T-helper 1 cell treated with Interleukin-12 subunit alpha and Interleukin-12 subunit beta and Interleukin-4 antibody, amounts not matched to agents 30 μg/mL and 1 μg/mL, for 36 hours (primary cell): ENCODE results near the gene WBP1L.
"Not testable (repeated sequence)": the region's sequence is repeated elsewhere in the genome, so short reads cannot be mapped to it uniquely, and the experiment has no call there.

Source experiments
- H3K27ac Mint-ChIP-seq: one replicate; pipeline ENCODE4 v1.8.0; 2021; ENCODE audit warnings: mild to moderate bottlenecking, mixed read lengths
- H3K27me3 Mint-ChIP-seq: one replicate; pipeline ENCODE4 v1.8.0; 2021; ENCODE audit warnings: low read depth, mixed read lengths
- H3K36me3 Mint-ChIP-seq: one replicate; pipeline ENCODE4 v1.8.0; 2021; ENCODE audit warnings: low read depth, mixed read lengths
- H3K4me1 Mint-ChIP-seq: one replicate; pipeline ENCODE4 v1.8.0; 2021; ENCODE audit warnings: low read depth, mixed read lengths
- H3K4me3 Mint-ChIP-seq: one replicate; pipeline ENCODE4 v1.8.0; 2021; ENCODE audit warnings: mild to moderate bottlenecking, moderate library complexity, mixed read lengths
- H3K9me3 Mint-ChIP-seq: one replicate; pipeline ENCODE4 v1.8.0; 2021; ENCODE audit warnings: mixed read lengths

Gene WBP1L

DNA sequence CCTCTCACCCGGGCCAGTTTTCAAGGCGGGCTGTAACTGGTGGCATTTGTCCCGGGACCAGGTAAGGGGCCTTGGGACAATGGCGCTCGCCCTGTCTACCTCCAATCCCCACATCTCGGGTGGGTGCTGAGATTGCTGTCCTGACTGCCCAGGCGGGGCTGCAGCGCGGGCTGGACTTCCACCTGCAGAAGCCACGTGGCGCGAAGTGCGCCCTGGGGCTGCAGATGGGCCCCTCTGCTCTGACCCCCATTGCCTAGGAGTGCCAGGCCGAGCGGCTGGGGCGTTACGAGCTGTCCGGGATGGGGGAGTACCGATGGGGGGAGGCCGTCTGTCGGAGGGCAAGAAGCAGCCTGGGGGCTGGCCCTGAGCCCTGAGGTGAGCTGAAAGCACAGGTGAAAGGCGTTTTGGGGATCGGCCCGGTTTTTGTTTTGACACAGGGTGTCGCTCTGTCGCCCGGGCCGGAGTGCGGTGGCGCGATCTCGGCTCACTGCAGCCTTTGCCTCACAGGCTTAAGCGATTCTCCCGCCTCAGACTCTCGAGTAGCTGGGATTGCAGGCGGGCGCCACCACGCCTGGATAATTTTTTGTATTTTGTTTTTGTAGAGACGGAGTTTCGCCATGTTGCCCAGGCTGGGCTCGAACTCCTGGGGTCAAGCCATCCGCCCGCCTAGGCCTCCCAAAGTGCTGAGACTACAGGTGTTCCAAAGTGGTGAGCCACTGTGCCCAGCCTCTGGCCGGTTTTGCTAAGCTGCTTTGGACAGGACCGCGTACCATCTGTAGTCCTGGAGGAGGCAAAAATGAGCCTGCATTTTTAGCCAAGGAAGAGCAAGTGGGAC is 28.9 kb upstream of the WBP1L start, which contains the start of gene SFXN2:
TSS of gene SFXN2 (plus strand) at position 16 of the 835 bp plus-strand sequence. CDS start 12,001 bp downstream, outside the sequence.
- H3K27ac Mint-ChIP-seq: peak within 1 kb of the TSS; percentile 73

DNA sequence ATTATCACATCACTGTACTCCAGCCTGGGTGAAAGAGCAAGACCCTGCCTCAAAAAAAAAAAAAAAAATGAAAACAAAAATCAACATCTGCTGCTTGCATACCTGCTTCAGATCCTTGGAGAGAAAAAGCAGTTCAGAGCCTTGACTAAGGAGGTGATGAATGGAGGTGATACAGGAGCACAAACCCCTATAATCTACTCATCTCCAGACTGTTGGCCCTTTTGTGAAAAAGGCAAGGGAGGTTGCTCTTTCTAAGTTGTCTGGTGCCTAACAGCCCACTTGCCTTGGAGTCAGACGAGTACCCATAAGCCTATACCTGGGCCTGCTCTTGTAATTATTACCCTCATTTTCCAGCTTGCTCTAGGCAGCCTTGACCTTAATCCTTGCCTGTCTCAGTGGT is 27.9 kb upstream of the WBP1L start:
- Mint-ChIP-seq H3K4me3 (peak overlapping the region; percentile 69), H3K27ac (no peak overlapping the region), H3K36me3 (peaks cover 6% of the 10 kb centered on the region), H3K4me1 (peaks cover 40% of the 10 kb centered on the region), H3K27me3 (no peaks in the 10 kb centered on the region), H3K9me3 (no peaks in the 10 kb centered on the region)

More for the DNA sequence above, 28.9 kb upstream of the WBP1L start, which contains the start of gene SFXN2:
- Mint-ChIP-seq H3K4me1 (peaks cover 40% of the 10 kb centered on the region), H3K36me3 (peaks cover 6% of the 10 kb centered on the region), H3K27me3 (no peaks in the 10 kb centered on the region), H3K4me3 (peak within 1 kb of the TSS; percentile 88), H3K9me3 (no peaks in the 10 kb centered on the region)

DNA sequence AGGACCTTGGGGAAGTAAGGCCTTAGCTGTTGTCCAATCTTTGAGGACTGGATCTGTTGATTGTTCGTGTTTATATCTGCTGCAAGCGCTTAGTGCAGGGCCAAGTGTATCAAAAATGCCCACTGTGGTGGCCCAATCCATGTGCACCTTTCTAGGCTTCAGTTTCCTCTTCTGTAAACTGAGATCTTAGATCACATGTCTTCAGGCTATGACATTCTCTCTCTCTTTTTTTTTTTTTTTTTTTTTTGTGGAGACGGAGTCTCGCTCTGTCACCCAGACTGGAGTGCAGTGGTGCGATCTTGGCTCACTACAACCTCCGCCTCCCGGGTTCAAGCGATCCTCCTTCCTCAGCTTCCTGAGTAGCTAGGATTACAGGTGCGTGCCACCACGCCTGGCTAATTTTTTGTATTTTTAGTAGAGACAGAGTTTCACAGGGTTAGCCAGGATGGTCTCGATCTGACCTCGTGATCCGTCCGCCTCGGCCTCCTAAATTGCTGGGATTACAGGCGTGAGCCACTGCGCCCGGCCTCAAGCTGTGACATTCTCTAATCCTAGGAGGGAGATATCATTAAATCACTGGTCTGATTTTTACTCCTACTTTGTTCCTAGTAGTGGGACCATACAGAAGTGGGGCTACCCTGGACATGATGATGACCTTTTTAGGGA is 26.7 kb upstream of the WBP1L start:
- Mint-ChIP-seq H3K27ac (peak overlapping the region; percentile 18), H3K4me1 (peaks cover 43% of the 10 kb centered on the region)
- H3K36me3 Mint-ChIP-seq, H3K27me3 Mint-ChIP-seq, H3K4me3 Mint-ChIP-seq, H3K9me3 Mint-ChIP-seq: not testable (repeated sequence)

DNA sequence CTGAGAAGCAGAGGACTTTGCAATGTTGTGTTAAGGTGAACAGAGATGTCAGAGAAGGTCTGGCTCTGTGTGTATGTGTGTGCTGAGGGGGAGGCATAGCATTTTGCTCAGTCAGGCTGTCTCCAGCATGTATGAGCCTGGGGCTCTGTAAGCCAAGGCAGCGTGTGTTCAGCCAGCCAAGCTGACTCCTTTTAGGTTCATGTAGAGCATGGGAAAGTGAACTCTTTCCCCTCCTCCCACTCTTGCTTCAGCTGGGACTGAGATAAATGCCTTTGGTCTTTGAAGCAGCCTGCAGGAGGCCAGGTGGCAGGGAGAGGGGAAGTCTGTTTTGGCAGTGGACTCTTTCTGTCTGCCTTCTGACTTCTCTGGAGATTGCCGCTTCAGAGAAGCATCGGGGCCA is 25.5 kb upstream of the WBP1L start:
- Mint-ChIP-seq H3K36me3 (peaks cover 6% of the 10 kb centered on the region), H3K4me1 (peaks cover 37% of the 10 kb centered on the region), H3K27me3 (no peaks in the 10 kb centered on the region), H3K9me3 (no peaks in the 10 kb centered on the region), H3K27ac (no peak overlapping the region), H3K4me3 (no peak overlapping the region)

DNA sequence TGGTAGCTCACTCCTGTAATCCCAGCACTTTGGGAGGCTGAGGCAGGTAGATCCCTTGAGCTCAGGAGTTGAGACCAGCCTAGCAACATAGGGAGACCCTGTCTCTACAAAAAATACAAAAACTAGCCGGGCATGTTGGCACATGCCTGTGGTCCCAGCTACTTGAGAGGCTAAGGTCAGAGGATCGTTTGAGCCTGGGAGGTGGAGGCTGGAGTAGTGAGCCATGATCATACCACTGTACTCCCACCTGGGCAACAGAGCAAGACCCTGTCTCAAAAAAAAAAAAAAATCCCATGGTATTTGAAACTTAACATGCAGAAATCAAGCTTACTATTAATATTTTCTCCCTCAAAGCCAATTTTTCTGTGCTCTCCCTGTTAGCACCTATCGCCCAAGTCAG is 23.4 kb upstream of the WBP1L start:
- Mint-ChIP-seq H3K9me3 (peaks cover 5% of the 10 kb centered on the region), H3K4me3 (no peak overlapping the region), H3K4me1 (peaks cover 33% of the 10 kb centered on the region), H3K27ac (no peak overlapping the region), H3K36me3 (peaks cover 16% of the 10 kb centered on the region), H3K27me3 (no peaks in the 10 kb centered on the region)

DNA sequence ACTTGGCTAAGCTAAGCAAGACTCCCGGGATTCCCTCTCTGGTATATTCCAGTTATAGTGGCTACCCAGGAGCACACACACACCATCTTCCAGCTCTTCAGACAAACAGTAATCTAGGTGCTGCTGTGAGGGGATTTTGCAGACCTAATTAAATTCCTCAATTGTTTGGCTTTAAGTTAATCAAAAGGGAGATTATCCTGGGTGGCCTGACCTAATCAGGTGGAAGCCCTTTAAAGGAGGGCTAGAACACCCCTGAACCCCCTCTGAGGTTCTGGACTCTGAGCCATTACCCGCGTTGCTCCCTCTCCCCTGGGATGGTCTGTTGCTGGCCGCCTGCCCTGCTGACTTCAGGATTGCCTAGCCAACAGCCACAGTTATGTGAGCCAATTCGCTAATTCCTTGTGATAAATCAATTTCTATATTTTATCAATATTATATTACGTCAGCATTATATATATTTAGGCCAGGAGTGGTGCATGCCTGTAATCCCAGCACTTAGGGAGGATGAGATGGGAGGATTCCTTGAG is 22.9 kb upstream of the WBP1L start:
- Mint-ChIP-seq H3K4me3 (no peak overlapping the region), H3K27ac (no peak overlapping the region)

DNA sequence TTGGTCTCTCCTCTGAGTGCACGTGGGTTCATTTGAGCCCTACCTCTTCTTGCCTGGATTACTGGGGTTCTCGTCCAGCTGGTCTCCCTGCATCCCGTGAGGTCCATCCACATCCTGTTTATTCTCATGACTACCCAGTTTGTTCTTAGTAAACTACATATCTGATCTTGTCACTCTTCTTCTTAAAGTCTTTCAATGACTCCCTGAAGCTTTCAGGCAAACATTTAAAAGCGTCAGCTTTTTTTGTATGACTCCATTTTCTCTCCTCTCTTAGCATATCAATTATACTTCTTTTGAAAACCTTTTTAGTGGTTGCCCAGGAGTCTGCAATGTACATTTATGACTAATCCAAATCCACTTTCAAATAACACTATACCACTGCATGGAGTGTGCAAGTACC is 21.8 kb upstream of the WBP1L start:
- Mint-ChIP-seq H3K27ac (no peak overlapping the region), H3K27me3 (no peaks in the 10 kb centered on the region), H3K4me1 (peaks cover 22% of the 10 kb centered on the region), H3K36me3 (peaks cover 16% of the 10 kb centered on the region), H3K4me3 (no peak overlapping the region), H3K9me3 (peaks cover 5% of the 10 kb centered on the region)

More for the DNA sequence above, 22.9 kb upstream of the WBP1L start:
- Mint-ChIP-seq H3K4me1 (peaks cover 31% of the 10 kb centered on the region), H3K27me3 (no peaks in the 10 kb centered on the region), H3K9me3 (peaks cover 5% of the 10 kb centered on the region), H3K36me3 (peaks cover 16% of the 10 kb centered on the region)

DNA sequence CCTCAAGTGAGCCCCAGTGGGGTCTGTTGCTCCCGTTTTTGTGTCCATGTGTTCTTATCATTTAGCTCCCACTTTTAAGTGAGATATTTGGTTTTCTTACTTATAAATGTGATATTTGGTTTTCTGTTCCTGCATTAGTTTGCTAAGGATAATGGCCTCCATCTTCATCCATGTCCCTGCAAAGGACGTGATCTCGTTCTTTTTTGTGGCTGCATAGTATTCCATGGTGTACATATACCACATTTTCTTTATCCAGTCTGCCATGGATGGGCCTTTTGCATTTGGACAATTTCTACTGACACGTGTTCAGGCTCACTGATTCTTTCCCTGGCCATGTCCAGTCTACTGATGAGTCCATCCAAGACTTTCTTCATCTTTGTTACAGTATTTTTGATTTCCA is 19.8 kb upstream of the WBP1L start:
- no peak overlapping the region for H3K4me3 Mint-ChIP-seq
- H3K4me1 Mint-ChIP-seq: peaks cover 18% of the 10 kb centered on the region
- H3K27me3 Mint-ChIP-seq: no peaks in the 10 kb centered on the region
- peaks cover 17% of the 10 kb centered on the region for H3K36me3 Mint-ChIP-seq
- H3K27ac Mint-ChIP-seq: no peak overlapping the region
- peaks cover 5% of the 10 kb centered on the region for H3K9me3 Mint-ChIP-seq

DNA sequence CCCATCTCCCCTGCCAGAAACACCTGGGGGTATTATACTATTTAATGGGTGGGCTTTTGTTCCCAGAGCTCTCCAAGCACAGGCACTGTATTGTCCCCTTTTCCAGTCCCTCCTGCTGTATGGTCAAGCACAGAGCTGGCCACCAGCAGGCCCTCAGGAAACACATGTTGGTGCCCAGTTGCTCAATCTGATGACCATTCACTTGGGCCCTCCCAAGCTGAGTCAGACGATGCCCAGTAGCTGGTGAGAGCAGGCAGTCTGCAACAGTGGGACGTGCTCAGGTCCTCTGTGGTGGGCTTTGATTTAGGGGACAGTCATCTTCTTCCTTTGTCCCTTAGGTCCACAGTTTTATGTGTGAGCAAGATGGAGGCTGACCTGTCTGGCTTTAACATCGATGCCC is 17.5 kb upstream of the WBP1L start:
- Mint-ChIP-seq H3K4me3 (no peak overlapping the region), H3K27ac (no peak overlapping the region), H3K36me3 (peaks cover 13% of the 10 kb centered on the region), H3K9me3 (peaks cover 5% of the 10 kb centered on the region), H3K4me1 (peaks cover 15% of the 10 kb centered on the region), H3K27me3 (no peaks in the 10 kb centered on the region)

DNA sequence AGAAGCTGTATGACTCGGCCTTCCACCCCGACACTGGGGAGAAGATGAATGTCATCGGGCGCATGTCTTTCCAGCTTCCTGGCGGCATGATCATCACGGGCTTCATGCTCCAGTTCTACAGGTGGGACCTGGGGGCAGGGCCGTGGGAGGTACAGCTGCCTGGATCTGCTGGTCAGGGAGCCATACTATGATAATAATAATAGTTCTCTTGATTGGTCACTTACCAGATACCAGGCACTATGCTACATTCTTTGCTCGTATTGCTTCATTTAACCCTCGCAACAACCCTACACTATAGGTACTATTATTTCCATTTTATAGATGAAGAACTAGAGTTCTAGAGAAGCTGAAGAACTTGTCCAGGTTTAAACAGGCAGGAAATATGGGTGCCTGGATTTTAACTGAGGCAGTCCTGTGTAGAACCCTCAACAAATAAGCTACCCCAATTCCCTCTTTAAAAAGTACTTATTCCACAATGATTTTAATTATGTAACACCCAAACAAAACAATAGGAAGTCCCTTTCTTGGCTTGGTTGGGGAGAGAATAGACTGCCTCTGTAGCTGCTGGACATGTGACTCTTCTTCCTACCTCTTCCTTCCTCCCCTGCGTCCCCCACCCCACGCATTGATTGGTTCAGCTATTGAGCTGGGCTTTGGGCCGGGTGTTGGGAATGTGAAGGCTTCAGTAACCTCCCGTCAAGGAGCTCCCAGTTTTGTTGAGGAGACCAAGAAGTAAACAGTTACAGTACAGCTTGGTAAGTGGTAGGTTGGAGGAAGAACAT is 16.5 kb upstream of the WBP1L start:
- Mint-ChIP-seq H3K27ac (no peak overlapping the region), H3K4me3 (no peak overlapping the region), H3K4me1 (peaks cover 11% of the 10 kb centered on the region), H3K36me3 (peaks cover 13% of the 10 kb centered on the region), H3K27me3 (no peaks in the 10 kb centered on the region), H3K9me3 (peaks cover 5% of the 10 kb centered on the region)

DNA sequence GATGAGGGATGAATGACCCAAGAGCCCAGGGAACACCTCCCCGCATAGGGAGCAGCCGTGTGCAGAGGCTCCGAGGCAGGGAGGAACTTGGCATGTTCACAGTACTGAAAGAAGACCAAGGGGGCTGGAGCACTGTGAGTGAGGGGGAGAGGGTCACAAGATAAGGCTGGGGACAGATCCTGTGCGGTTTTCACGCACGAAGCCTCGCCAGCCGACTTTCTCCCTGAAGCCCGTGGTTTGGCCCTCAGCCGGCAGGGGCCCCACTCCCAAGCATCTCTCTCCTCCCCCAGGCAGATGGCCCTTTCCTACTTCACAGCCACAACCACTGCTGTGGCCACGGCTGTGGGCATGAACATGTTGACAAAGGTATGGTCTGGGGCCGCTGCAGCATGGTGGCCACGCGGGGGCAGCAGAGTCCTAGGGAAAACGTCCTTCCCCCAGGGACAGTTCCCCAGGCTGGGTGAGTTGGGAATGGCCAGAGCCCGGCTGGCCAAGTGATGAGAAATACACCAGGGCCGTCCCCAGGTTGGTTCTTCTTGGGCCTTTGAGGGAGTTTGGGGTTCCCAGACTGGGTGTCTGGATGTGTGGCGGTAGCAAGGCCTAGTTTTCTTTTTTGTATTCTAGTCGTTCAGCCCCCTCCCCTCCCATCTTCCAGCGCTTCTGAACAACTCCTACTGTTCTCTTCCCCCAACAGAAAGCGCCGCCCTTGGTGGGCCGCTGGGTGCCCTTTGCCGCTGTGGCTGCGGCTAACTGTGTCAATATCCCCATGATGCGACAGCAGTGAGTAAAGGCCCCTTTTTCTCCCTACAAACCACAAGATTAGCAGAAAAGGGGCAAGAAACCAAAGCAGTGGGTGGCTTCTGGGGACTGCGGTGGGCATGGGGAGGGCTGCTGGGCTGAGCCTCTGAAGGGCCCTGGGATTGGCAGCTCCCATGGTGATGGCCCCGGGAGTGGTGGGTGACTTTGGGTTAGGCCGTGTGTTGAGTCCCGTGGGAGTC is 14.4 kb upstream of the WBP1L start:
- Mint-ChIP-seq H3K27ac (no peak overlapping the region), H3K4me3 (no peak overlapping the region)

DNA sequence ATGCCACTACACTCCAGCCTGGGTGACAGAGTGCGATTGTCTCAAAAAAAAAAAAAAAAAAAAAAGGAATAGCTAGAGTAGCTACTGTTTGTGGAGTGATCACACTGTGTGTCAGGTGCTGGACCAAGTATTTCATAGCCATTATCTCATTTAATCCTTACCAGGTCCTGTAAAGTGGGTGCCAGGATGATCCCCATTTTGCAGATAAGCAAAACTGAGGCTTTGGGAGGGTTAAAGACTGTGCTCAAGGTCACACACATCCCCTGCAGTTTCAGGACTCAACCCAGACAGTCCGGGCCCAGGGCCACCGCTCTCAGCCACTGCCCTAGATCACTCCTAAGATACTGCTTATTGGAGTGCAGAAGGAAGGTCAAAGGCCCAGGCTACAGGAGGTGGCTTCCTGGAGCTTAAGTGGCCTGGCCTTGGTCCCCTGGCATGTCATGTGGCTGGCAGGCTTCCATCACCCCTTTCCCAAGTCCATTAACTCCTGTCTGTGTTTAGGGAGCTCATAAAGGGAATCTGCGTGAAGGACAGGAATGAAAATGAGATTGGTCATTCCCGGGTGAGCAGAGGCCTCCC is 12.4 kb upstream of the WBP1L start:
- H3K27me3 Mint-ChIP-seq: no peaks in the 10 kb centered on the region
- H3K36me3 Mint-ChIP-seq: peaks cover 7% of the 10 kb centered on the region
- H3K4me1 Mint-ChIP-seq: peaks cover 9% of the 10 kb centered on the region
- H3K27ac Mint-ChIP-seq: no peak overlapping the region
- no peak overlapping the region for H3K4me3 Mint-ChIP-seq
- H3K9me3 Mint-ChIP-seq: no peaks in the 10 kb centered on the region

More for the DNA sequence above, 14.4 kb upstream of the WBP1L start:
- no peaks in the 10 kb centered on the region for H3K27me3 Mint-ChIP-seq
- peaks cover 12% of the 10 kb centered on the region for H3K4me1 Mint-ChIP-seq
- H3K9me3 Mint-ChIP-seq: no peaks in the 10 kb centered on the region
- H3K36me3 Mint-ChIP-seq: peaks cover 11% of the 10 kb centered on the region

DNA sequence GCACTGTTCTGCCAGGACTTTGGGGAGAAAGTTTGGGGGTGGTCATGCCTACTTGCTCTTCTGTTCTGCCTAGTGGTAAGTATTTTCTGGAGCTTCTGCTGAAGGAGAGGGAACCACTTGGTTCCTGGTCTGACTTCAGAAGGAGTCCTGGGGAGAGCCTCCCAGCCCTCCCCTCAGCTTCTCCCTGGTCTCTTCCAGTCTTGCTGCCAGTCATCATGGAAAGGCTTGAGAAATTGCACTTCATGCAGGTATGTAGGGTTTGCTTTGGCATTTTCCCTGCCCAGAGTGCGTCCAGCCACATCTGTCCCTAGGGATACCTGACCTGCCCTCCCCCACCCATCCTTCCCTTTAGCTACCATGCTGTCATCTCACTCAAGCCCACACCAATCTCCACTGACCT is 11.1 kb upstream of the WBP1L start:
- Mint-ChIP-seq H3K27ac (no peak overlapping the region), H3K9me3 (no peaks in the 10 kb centered on the region), H3K4me1 (peaks cover 9% of the 10 kb centered on the region), H3K27me3 (no peaks in the 10 kb centered on the region), H3K4me3 (no peak overlapping the region), H3K36me3 (peaks cover 7% of the 10 kb centered on the region)
